MM.1S (cell line): ENCODE measurements around the gene TMC3.

Source experiments
- DNase-seq: peaks from one replicate; pipeline ENCODE4 v3.0.0-alpha.2; 2015
- H2AFZ ChIP-seq: fragments of 300-600 bp; sonication (generic); 2 replicates; pipeline ENCODE4 v1.6.0; 2016; ENCODE audit warnings: antibody characterized with exemption, low read length
- H3F3A ChIP-seq: fragments of 300-600 bp; sonication (generic); 2 replicates; pipeline ENCODE4 v1.6.1; 2016; ENCODE audit warnings: mild to moderate bottlenecking, antibody characterized with exemption, low read length, moderate library complexity, mixed read lengths; ENCODE audit not compliant: insufficient read depth
- H3K27ac ChIP-seq: fragments of 300-600 bp; sonication (generic); 2 replicates; pipeline ENCODE4 v1.5.1; 2016; ENCODE audit warnings: mild to moderate bottlenecking, low read length
- H3K27me3 ChIP-seq: fragments of 300-600 bp; sonication (generic); replicated peaks from 2 replicates; pipeline ENCODE4 v1.6.0; 2016; ENCODE audit warnings: low read length; ENCODE audit not compliant: insufficient read depth
- H3K36me3 ChIP-seq: fragments of 300-600 bp; sonication (generic); replicated peaks from 2 replicates; pipeline ENCODE4 v1.6.1; 2016; ENCODE audit warnings: mild to moderate bottlenecking, low read length, mixed read lengths; ENCODE audit not compliant: insufficient read depth
- H3K4me1 ChIP-seq: fragments of 300-600 bp; sonication (generic); 2 replicates; pipeline ENCODE4 v1.6.1; 2016; ENCODE audit warnings: low read length, mixed read lengths
- H3K4me2 ChIP-seq: fragments of 300-600 bp; sonication (generic); 2 replicates; pipeline ENCODE4 v1.6.0; 2016; ENCODE audit warnings: low read depth, low read length
- H3K4me3 ChIP-seq: fragments of 300-600 bp; sonication (generic); 2 replicates; pipeline ENCODE4 v1.5.1; 2016; ENCODE audit warnings: low read length, mixed read lengths
- H3K79me2 ChIP-seq: fragments of 300-600 bp; sonication (generic); 2 replicates; pipeline ENCODE4 v1.6.1; 2016; ENCODE audit warnings: mixed run types, low read length, mixed read lengths
- H3K9ac ChIP-seq: fragments of 300-600 bp; sonication (generic); 2 replicates; pipeline ENCODE4 v1.6.1; 2016; ENCODE audit warnings: low read length, mixed read lengths
- H3K9me2 ChIP-seq: fragments of 300-600 bp; sonication (generic); replicated peaks from 2 replicates; pipeline ENCODE4 v1.6.1; 2016; ENCODE audit warnings: mild to moderate bottlenecking, low read length, mixed read lengths; ENCODE audit not compliant: insufficient read depth
- H3K9me3 ChIP-seq: fragments of 300-600 bp; sonication (generic); replicated peaks from 2 replicates; pipeline ENCODE4 v1.6.1; 2016; ENCODE audit warnings: mild to moderate bottlenecking, low read length, mixed read lengths; ENCODE audit not compliant: insufficient read depth
- H4K20me1 ChIP-seq: fragments of 300-600 bp; sonication (generic); 2 replicates; pipeline ENCODE4 v1.6.1; 2016; ENCODE audit warnings: mild to moderate bottlenecking, low read length, moderate library complexity, mixed read lengths; ENCODE audit not compliant: insufficient read depth
- EZH2 ChIP-seq: fragments of 300-600 bp; sonication (generic); optimal IDR thresholded peaks from 2 replicates; pipeline ENCODE3; 2017; ENCODE audit warnings: low read depth, mild to moderate bottlenecking, antibody characterized with exemption, low read length, mixed read lengths
- EZH2phosphoT487 ChIP-seq: fragments of 300-600 bp; sonication (generic); IDR thresholded peaks from 2 replicates; pipeline ENCODE4 v1.6.1; 2018; ENCODE audit warnings: antibody characterized with exemption, low read length
- TF ChIP-seq, protein P1 (sequence below): fragments of 300-600 bp; sonication (generic); IDR thresholded peaks from 2 replicates; pipeline ENCODE4 v1.5.1; 2016; ENCODE audit warnings: antibody characterized with exemption, low read length, mixed read lengths

TMC3 gene

GRCh38 chr15:81313686-81314085, 60.3 kb downstream of the TMC3 start:
- TF ChIP-seq EZH2phosphoT487 (no peak), EZH2 (no peak)
- TF ChIP-seq, protein P1, sequence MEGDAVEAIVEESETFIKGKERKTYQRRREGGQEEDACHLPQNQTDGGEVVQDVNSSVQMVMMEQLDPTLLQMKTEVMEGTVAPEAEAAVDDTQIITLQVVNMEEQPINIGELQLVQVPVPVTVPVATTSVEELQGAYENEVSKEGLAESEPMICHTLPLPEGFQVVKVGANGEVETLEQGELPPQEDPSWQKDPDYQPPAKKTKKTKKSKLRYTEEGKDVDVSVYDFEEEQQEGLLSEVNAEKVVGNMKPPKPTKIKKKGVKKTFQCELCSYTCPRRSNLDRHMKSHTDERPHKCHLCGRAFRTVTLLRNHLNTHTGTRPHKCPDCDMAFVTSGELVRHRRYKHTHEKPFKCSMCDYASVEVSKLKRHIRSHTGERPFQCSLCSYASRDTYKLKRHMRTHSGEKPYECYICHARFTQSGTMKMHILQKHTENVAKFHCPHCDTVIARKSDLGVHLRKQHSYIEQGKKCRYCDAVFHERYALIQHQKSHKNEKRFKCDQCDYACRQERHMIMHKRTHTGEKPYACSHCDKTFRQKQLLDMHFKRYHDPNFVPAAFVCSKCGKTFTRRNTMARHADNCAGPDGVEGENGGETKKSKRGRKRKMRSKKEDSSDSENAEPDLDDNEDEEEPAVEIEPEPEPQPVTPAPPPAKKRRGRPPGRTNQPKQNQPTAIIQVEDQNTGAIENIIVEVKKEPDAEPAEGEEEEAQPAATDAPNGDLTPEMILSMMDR = no peak
- H3K79me2 ChIP-seq = peaks cover 66% of the 10 kb centered on the region
- no peak for DNase-seq
- H4K20me1 ChIP-seq = no peaks in the 10 kb centered on the region
- H3K36me3 ChIP-seq = peaks cover 20% of the 10 kb centered on the region
- H2AFZ ChIP-seq = no peak overlapping the region
- H3K4me1 ChIP-seq = peaks cover 28% of the 10 kb centered on the region
- H3K27me3 ChIP-seq = no peaks in the 10 kb centered on the region
- no peak overlapping the region for H3K4me2 ChIP-seq
- H3F3A ChIP-seq = peaks cover 44% of the 10 kb centered on the region
- H3K9me3 ChIP-seq = no peaks in the 10 kb centered on the region
- no peak overlapping the region for H3K9ac ChIP-seq
- no peak overlapping the region for H3K4me3 ChIP-seq
- H3K27ac ChIP-seq = no peak overlapping the region
- no peaks in the 10 kb centered on the region for H3K9me2 ChIP-seq

GRCh38 chr15:81312790-81313543, 61.0 kb downstream of the TMC3 start:
- TF ChIP-seq EZH2 (no peak), EZH2phosphoT487 (no peak)
- TF ChIP-seq, protein P1 = no peak
- H3K36me3 ChIP-seq = peaks cover 17% of the 10 kb centered on the region
- H3K79me2 ChIP-seq = peaks cover 59% of the 10 kb centered on the region
- H2AFZ ChIP-seq = no peak overlapping the region
- no peak overlapping the region for H3K9ac ChIP-seq
- DNase-seq = no peak
- no peaks in the 10 kb centered on the region for H3K9me2 ChIP-seq
- no peaks in the 10 kb centered on the region for H3K9me3 ChIP-seq
- peaks cover 44% of the 10 kb centered on the region for H3F3A ChIP-seq
- no peaks in the 10 kb centered on the region for H3K27me3 ChIP-seq
- no peak overlapping the region for H3K4me2 ChIP-seq
- H4K20me1 ChIP-seq = no peaks in the 10 kb centered on the region
- no peak overlapping the region for H3K27ac ChIP-seq
- H3K4me1 ChIP-seq = peaks cover 21% of the 10 kb centered on the region
- no peak overlapping the region for H3K4me3 ChIP-seq

DNA sequence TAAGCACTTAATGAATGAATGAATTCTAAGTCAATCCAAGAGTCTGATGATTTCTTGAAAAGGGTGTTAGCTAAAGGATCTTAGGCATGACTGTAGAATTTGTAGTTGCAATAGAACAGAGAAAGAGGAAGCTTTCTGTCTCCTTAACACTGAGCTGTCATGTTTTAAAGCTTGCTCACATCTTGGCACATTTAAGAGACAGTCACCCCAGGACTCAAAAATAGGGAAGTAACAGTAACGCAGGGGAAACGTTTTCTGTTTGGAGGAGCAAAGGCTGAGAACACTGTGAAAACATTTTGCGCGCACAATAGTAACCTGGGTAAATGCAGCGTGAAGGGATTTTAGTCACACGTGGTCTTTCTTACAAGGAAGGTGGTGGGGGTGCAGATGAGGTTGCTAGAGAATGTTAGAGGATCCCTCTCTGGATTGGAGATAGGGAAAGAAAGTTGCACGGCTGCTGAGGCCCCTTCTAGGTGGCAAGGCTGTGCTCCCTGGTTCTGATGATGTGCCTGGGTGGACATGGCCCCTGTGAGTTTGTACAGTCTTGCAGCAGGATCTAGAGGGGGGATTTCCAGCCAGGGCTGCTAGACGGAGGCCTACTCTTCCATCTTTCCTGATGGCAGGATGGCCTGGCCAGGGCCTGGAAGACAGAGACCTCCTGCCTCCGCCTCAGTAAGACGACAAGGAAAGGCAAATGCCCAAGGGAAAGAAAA, 62.1 kb downstream of the TMC3 start:
- H3K36me3 ChIP-seq = peaks cover 17% of the 10 kb centered on the region
- H3K27ac ChIP-seq = no peak overlapping the region
- no peak overlapping the region for H3K4me2 ChIP-seq
- H2AFZ ChIP-seq = no peak overlapping the region
- H3F3A ChIP-seq = peaks cover 41% of the 10 kb centered on the region
- no peaks in the 10 kb centered on the region for H3K9me3 ChIP-seq
- H3K9ac ChIP-seq = no peak overlapping the region
- H4K20me1 ChIP-seq = no peaks in the 10 kb centered on the region
- H3K9me2 ChIP-seq = no peaks in the 10 kb centered on the region
- TF ChIP-seq EZH2phosphoT487 (no peak), EZH2 (no peak)
- TF ChIP-seq, protein P1 = no peak
- H3K79me2 ChIP-seq = peaks cover 64% of the 10 kb centered on the region
- H3K4me3 ChIP-seq = no peak overlapping the region
- H3K27me3 ChIP-seq = no peaks in the 10 kb centered on the region
- DNase-seq = no peak
- peaks cover 11% of the 10 kb centered on the region for H3K4me1 ChIP-seq
